Measurements from ENCODE around the gene CHN2. TPM values are rescaled to one million over a fixed set of nuclear protein-coding genes. Genes with fewer than 3 reads are reported as not detected.

The CHN2 gene
- polyA plus RNA-seq, 1 donor from 2014 or later, result 136 TPM

GRCh38 chr7:29377718-29378117 lies 183.1 kb downstream of the CHN2 start:
- Histone ChIP-seq H2AFZ (ENCODE audit: low read depth, low read length) (no peak overlapping the region), H3K27ac (ENCODE audit: low read length) (no peak overlapping the region), H3K79me2 (replicated peaks; ENCODE audit: insufficient read depth, low read length) (no peaks in the 10 kb centered on the region), H3K27me3 (ENCODE audit: insufficient read depth, low read depth, low read length) (no peaks in the 10 kb centered on the region), H4K20me1 (ENCODE audit: insufficient read depth) (no peaks in the 10 kb centered on the region), H3K9me3 (ENCODE audit: low read length) (no peaks in the 10 kb centered on the region), H3K4me2 (ENCODE audit: low read length) (no peak overlapping the region), H3K9ac (ENCODE audit: low read length) (no peak overlapping the region), H3F3A (ENCODE audit: insufficient read depth, low read length, poor library complexity, severe bottlenecking) (no peaks in the 10 kb centered on the region), H3K36me3 (ENCODE audit: insufficient read depth, low read length) (peaks cover 4% of the 10 kb centered on the region), H3K9me2 (ENCODE audit: insufficient read depth, low read length) (no peaks in the 10 kb centered on the region), H3K4me3 (ENCODE audit: low read length) (no peak overlapping the region)
- TF ChIP-seq, protein P1, sequence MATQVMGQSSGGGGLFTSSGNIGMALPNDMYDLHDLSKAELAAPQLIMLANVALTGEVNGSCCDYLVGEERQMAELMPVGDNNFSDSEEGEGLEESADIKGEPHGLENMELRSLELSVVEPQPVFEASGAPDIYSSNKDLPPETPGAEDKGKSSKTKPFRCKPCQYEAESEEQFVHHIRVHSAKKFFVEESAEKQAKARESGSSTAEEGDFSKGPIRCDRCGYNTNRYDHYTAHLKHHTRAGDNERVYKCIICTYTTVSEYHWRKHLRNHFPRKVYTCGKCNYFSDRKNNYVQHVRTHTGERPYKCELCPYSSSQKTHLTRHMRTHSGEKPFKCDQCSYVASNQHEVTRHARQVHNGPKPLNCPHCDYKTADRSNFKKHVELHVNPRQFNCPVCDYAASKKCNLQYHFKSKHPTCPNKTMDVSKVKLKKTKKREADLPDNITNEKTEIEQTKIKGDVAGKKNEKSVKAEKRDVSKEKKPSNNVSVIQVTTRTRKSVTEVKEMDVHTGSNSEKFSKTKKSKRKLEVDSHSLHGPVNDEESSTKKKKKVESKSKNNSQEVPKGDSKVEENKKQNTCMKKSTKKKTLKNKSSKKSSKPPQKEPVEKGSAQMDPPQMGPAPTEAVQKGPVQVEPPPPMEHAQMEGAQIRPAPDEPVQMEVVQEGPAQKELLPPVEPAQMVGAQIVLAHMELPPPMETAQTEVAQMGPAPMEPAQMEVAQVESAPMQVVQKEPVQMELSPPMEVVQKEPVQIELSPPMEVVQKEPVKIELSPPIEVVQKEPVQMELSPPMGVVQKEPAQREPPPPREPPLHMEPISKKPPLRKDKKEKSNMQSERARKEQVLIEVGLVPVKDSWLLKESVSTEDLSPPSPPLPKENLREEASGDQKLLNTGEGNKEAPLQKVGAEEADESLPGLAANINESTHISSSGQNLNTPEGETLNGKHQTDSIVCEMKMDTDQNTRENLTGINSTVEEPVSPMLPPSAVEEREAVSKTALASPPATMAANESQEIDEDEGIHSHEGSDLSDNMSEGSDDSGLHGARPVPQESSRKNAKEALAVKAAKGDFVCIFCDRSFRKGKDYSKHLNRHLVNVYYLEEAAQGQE (IDR thresholded peaks at IDR 0.05; ENCODE audit: borderline replicate concordance), result no peak
- TF ChIP-seq TAF1 (IDR thresholded peaks at IDR 0.05; ENCODE audit: low read depth) (no peak), SMC3 (conservative IDR thresholded peaks at IDR 0.05; ENCODE audit: poor library complexity) (no peak), MXI1 (conservative IDR thresholded peaks at IDR 0.05; ENCODE audit: poor library complexity, severe bottlenecking) (no peak), RAD21 (conservative IDR thresholded peaks at IDR 0.05) (no peak), EP300 (conservative IDR thresholded peaks at IDR 0.05; ENCODE audit: poor library complexity, severe bottlenecking) (no peak), CTCF (IDR thresholded peaks at IDR 0.05; ENCODE audit: poor library complexity, severe bottlenecking) (no peak), EZH2 (IDR thresholded peaks at IDR 0.05; ENCODE audit: borderline replicate concordance, insufficient read depth, low read length, poor library complexity, severe bottlenecking) (no peak)

DNA sequence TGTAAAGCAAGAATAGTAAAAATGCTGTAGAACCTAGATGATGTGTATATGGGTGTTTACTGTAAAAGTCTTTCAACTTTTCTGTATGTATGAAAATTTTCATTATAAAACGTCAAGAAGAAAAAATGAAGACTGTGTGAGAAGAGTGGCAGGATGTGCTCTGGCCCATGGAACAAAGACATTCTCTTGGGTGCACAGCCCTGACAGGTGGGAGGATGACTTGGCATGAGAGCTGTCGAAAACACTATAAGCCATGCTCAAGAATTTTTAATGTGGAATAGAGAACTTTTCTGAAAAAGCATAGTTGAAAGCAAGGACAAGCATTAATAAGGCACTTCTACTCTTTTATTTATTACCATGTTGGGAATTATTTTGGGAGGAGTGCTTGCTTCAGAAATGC lies 185.0 kb downstream of the CHN2 start:
- Histone ChIP-seq H4K20me1 (ENCODE audit: insufficient read depth) (no peaks in the 10 kb centered on the region), H2AFZ (ENCODE audit: low read depth, low read length) (no peak overlapping the region), H3K27me3 (ENCODE audit: insufficient read depth, low read depth, low read length) (no peaks in the 10 kb centered on the region), H3K4me3 (ENCODE audit: low read length) (no peak overlapping the region), H3K36me3 (ENCODE audit: insufficient read depth, low read length) (peaks cover 4% of the 10 kb centered on the region), H3F3A (ENCODE audit: insufficient read depth, low read length, poor library complexity, severe bottlenecking) (no peaks in the 10 kb centered on the region), H3K9me3 (ENCODE audit: low read length) (no peaks in the 10 kb centered on the region), H3K79me2 (replicated peaks; ENCODE audit: insufficient read depth, low read length) (no peaks in the 10 kb centered on the region), H3K27ac (ENCODE audit: low read length) (no peak overlapping the region), H3K9ac (ENCODE audit: low read length) (no peak overlapping the region), H3K4me2 (ENCODE audit: low read length) (no peak overlapping the region), H3K9me2 (ENCODE audit: insufficient read depth, low read length) (no peaks in the 10 kb centered on the region)
- no peak for TF ChIP-seq POLR2AphosphoS5 (IDR thresholded peaks at IDR 0.05)
- TF ChIP-seq, protein P1 (IDR thresholded peaks at IDR 0.05; ENCODE audit: borderline replicate concordance), result no peak
- no peak for TF ChIP-seq CTCF (IDR thresholded peaks at IDR 0.05; ENCODE audit: poor library complexity, severe bottlenecking)
- TF ChIP-seq MXI1 (conservative IDR thresholded peaks at IDR 0.05; ENCODE audit: poor library complexity, severe bottlenecking), result no peak
- TF ChIP-seq SMC3 (conservative IDR thresholded peaks at IDR 0.05; ENCODE audit: poor library complexity), result no peak
